ENCODE measurements around the gene ARL5A.

Gene ARL5A

GRCh38 chr2:151840216-151841046 is 12.2 kb upstream of the ARL5A start:
- no peak for DNase-seq

DNA sequence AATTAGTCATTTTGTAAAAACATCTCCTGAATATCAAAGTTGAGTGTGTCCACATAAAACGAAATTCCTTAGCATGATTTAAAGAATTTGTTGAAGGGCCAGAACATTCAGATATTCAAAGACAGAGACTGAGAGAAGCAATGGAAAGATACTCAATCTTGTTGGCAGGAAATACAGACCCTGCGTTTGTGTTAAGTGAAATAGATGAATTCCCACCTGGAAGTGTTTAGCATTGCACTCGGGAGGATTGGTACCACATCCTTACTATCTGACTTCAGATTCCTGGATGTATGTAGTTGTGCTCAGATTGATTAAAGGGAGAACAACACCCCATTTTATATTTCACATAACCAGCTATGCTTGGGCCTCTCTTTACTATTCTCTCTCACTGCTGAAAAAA is 9.7 kb upstream of the ARL5A start:
- no peak for DNase-seq

- DNase-seq: no peak
Measured at GRCh38 chr2:151833984-151834383, 5.8 kb upstream of the ARL5A start.

- DNase-seq: no peak
Measured at GRCh38 chr2:151830961-151831360, 2.7 kb upstream of the ARL5A start.

DNA sequence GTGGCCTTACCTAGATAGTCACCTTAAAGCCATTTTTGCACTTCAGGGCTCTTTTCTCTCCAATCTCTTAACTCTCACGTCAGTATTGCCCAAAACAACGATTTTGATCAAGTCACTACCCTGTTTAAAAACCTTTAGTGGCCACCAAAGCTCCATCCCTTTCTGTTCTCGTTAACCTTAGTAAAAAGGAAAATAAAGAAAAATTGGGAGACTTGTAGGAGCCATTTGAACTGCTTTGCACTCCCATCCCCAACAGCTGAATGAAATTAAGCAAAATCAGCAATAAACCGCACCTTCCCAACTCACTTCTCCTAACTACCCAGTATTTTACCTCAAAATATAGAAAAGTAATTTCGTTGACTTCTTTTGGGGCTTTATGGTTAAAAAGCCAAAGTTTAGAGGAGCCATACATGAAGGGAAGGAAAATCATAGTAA is 686 bp upstream of the ARL5A start:
- DNase-seq: no peak

- no peak for DNase-seq
Measured at GRCh38 chr2:151827564-151828142, 568 bp downstream of the ARL5A start.

DNA sequence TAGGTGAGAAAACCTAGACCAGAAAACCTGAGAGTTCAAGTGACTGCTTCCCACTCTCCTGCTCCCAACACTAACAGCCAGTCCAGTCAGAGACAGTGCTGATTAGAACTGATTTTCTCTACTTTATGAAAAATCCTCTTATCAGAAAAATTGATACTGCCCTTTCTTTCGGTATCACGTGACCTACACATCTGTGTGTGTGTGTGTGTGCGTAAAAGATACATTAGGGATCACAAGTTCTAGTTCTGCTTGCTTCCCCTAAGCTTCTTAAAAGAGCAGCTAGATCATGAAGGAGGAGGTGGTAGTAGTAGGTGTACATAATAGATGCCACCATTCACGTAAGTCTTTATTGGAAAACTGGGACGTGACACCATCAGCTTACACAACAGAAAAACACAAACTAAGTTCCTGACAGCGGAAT is 1.5 kb downstream of the ARL5A start:
- no peak for DNase-seq

GRCh38 chr2:151824886-151825285 is 3.3 kb downstream of the ARL5A start:
- no peak for DNase-seq

- no peak for DNase-seq
Measured at GRCh38 chr2:151823651-151824050, 4.6 kb downstream of the ARL5A start.

- DNase-seq: no peak
Measured at GRCh38 chr2:151819920-151820319, 8.3 kb downstream of the ARL5A start.

GRCh38 chr2:151817929-151818328 is 10.3 kb downstream of the ARL5A start:
- DNase-seq: no peak

- DNase-seq: no peak
Measured at GRCh38 chr2:151816843-151817242, 11.4 kb downstream of the ARL5A start.

DNA sequence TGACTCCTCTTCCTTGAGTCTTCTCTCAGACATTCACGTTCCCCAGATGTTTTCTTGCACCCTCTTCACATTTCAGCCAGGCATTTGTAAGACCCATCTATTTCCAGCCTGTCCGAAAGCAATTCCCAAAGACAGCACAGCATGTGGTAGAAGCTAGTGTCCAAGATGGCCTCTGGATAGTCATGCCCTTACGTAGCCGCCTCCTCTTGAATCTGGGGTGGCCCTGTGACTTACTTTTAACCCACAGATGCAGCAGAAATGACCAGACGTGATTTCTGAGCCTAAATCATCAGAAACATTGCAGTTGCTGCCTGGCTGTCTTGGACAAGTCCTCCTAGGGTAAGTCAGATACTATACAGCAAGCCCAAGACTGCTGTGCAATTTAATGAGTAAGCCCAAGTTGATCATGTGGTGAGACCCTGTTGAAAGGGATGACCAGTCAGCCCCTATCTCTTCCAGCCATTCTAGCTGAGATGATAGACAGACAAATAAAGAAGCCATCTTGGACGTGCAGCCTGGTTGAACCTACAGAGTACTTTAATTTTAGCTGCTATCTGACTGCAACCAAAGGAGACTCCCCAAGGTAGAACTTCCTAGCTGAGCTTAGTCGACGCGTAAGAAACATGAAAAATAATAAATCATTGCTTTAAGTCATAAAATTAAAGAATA is 12.3 kb downstream of the ARL5A start:
- no peak for DNase-seq

DNA sequence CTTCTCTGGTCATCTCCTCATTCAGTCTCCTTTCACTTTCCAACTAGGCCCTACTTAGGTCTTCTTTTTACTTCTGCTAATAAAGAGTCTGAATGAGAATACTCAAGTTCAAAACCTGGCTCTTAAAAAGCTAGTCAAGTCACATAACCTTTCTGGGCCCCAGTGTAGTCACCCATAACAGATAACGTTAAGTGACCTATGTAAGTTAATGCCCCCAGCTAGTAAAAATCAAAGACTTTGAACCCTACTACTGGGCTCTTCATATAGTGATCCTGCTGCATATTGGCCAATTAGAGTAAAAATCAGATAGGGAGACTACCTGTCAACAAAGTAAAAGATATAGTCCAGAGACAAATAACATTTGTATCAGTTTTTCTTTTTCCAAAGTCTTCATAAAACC is 17.7 kb downstream of the ARL5A start:
- no peak for DNase-seq

GRCh38 chr2:151809073-151809383 is 19.2 kb downstream of the ARL5A start:
- DNase-seq: no peak

DNA sequence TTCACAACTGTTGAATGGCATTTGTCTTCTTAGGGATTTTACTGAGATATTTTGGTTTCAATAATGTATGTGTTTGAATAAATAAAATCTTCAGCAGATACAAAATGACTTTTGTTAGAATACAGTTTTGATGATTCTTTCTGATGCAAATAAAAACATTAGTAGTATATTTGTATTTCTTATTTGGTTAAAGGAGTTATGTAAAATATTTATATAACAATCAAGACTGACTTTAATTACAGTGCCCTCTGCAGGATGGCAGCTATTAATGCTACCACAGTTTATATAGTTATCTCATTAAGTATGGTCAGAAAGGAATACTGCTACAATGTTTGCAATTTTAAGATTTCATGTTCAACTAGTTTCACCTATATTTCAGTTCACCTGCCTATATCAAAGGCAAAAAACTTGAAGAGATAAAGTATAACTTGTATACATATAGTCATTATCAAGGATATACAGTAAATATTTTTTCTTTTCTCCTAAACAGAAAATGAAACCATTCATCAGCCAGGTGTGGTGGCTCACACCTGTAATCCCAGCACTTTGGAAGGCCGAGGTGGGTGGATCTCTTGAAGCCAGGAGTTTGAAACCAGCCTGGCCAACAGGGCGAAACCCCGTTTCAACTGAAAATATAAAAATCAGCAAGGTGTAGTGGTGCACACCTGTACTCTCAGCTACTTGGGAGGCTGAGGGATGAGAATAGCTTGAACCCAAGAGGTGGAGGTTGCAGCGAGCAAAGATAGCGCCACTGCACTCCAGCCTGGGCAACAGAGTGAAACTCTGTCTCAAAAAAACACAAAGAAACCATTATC is 19.8 kb downstream of the ARL5A start:
- DNase-seq: no peak

GRCh38 chr2:151805961-151806360 is 22.3 kb downstream of the ARL5A start:
- no peak for DNase-seq

GRCh38 chr2:151805343-151805742 is 22.9 kb downstream of the ARL5A start:
- no peak for DNase-seq

DNA sequence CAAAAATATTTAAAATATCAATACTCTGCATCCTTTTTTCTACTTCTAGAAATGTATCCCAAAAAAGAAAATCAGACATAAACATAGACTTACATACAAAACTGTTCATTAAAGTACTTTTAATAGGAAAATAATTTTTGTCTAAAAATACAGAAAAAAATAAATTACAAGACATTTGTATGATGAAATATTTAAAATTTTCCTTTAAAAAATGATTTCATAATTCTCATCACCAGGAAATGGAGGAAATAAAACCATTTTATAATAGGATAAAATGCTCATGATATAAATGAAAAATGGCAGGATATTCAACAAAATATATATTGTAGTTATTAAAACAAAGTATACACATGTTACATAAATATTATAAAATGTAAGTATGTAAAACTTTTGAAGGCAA is 24.4 kb downstream of the ARL5A start:
- DNase-seq: no peak

- DNase-seq: no peak
Measured at GRCh38 chr2:151802315-151802714, 25.9 kb downstream of the ARL5A start.

- no peak for DNase-seq
Measured at GRCh38 chr2:151799886-151800292, 28.3 kb downstream of the ARL5A start.

- DNase-seq: no peak
Measured at GRCh38 chr2:151796774-151797173, 31.4 kb downstream of the ARL5A start.

DNA sequence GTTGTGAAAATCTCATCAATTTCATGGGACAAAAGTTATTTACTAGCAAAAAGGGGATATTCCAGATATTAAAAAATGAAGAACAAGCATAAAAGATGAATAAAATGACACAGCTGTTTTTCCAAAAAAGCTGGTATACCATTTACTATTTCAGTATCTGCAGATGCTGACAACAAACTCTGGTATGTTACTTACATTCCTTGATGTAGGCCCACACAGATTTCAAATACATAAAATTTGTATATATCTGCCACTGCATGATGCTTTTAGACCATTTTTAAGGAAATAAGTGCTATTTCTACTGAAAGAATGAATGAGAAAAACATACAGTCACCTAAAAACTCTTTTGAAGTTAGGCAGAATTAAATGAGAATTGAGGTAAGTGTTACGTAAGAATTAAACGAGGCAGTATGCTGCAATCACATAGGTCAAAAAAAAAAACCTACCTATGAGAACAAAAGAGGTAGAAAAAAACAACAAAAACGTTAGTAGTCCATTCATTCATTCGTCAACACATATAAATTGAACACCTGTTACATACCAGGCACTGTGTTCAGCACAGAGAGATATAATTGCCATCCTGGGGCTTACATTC is 32.5 kb downstream of the ARL5A start:
- DNase-seq: no peak

Measured in cerebellar nuclear complex (tissue), 1 donor.